Spleen (tissue), 7 donors: ENCODE measurements around the gene FYN.

ENCODE experiments used
- CTCF ChIP-seq, 11 experiments: fragments of 200-600 bp in 7 of 11; fragments of 450-650 bp in 4 of 11; sonication (generic) in 4 of 11; IDR thresholded peaks in 8 of 11; conservative IDR thresholded peaks in 3 of 11; 1 replicate in 7 of 11; 2 replicates in 4 of 11; pipeline versions ENCODE4 v1.4.0 to v1.8.0; 2016 to 2021; ENCODE audit warnings: antibody characterized with exemption in 11 of 11, inconsistent platforms in 4 of 11, mild to moderate bottlenecking in 1 of 11
- POLR2A ChIP-seq, 3 donors: fragments of 450-650 bp; IDR thresholded peaks; one replicate each; pipeline ENCODE4 v1.5.1; 2017; ENCODE audit warnings: antibody characterized with exemption in 3 of 3, mild to moderate bottlenecking in 1 of 3
- POLR2AphosphoS5 ChIP-seq, 3 donors: sonication (generic); formaldehyde crosslinking; IDR thresholded peaks; one replicate each; pipeline ENCODE4 v1.5.1; 2017; ENCODE audit warnings: antibody characterized with exemption in 3 of 3
- donor health status: DM: no; HTN: no; CAD: no; lungs with moderate emphysema.
- donor health status: DM: no; HTN: no; CAD: no.
- donor health status: DM: no; HTN: no; CAD: no.

DNA sequence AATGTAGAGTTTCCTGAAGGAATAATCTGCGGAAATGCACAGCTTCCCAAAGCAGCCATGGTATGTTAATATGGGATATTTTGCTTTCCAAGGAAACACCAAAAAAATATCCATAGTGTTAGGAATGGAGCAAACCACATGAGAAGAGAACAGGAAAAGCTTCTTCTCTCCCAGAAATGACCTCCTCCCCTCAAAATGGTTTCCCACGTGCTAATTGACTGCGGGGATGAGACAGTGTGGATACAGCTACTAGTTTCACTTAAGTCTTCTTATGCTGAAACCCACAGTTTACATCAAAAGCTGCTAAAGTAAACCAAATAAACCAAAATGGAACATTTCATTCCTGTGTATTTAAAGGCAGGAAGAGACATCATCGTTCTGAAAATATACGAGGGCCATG, 69.4 kb downstream of the FYN start:
- no peak for TF ChIP-seq CTCF (IDR thresholded peaks at IDR 0.05 in 8 of 11, conservative IDR thresholded peaks at IDR 0.05 in 3 of 11)
- no peak for TF ChIP-seq POLR2A (IDR thresholded peaks at IDR 0.05)
- no peak for TF ChIP-seq POLR2AphosphoS5 (IDR thresholded peaks at IDR 0.05)
